ENCODE results near the gene SIDT1. TPM values are rescaled to one million over a fixed set of nuclear protein-coding genes. Genes with fewer than 3 reads are reported as not detected.

Gene SIDT1
- total and polyA plus RNA-seq, 3 donors from 2014 or later, result 5.0 to 8.6 (median 5.9) TPM

DNA sequence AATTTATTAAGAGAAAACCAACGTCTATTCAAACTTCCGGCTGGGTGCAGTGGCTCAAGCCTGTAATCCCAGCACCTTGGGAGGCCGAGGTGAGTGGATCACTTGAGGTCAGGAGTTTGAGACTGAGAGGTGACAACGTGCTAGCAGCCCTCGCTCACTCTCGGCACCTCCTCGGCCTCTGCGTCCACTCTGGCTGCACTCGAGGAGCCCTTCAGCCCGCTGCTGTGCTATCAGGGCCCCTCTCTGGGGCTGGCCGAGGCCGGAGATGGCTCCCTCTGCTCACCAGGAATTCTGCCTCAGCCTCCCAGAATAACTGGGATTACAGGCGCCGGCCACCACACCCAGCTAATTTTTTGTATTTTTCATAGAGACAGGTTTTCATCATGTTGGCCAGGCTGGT, 105.4 kb downstream of the SIDT1 start:
- no peak for TF ChIP-seq POLR2A (IDR thresholded peaks at IDR 0.05)
- TF ChIP-seq, protein P1, sequence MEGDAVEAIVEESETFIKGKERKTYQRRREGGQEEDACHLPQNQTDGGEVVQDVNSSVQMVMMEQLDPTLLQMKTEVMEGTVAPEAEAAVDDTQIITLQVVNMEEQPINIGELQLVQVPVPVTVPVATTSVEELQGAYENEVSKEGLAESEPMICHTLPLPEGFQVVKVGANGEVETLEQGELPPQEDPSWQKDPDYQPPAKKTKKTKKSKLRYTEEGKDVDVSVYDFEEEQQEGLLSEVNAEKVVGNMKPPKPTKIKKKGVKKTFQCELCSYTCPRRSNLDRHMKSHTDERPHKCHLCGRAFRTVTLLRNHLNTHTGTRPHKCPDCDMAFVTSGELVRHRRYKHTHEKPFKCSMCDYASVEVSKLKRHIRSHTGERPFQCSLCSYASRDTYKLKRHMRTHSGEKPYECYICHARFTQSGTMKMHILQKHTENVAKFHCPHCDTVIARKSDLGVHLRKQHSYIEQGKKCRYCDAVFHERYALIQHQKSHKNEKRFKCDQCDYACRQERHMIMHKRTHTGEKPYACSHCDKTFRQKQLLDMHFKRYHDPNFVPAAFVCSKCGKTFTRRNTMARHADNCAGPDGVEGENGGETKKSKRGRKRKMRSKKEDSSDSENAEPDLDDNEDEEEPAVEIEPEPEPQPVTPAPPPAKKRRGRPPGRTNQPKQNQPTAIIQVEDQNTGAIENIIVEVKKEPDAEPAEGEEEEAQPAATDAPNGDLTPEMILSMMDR (IDR thresholded peaks at IDR 0.05), result no peak
- no peak for DNase-seq
- 70 to 73% methylated on average over 14 of the region's 14 CpGs for WGBS, 2 donors

DNA sequence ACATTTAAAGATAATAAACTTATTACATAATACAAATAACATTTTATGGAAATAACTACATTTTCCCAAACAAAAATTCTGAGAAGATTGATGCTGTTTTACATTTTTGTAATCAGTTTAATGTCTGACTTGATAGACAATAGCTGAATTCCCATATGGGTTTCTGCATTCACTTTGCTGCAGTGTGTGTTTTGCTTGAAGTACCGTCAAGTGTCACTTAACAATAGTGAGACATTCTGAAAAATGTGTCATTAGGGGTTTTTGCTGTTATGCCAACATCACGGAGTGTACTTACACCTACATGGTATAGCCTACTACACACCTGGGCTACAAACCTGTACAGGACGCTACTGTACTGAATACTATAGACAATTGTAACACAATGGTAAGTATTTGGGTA, 106.6 kb downstream of the SIDT1 start:
- whole genome bisulfite sequencing, 2 donors, result 94 to 97% methylated on average over 3 of the region's 3 CpGs
- no peaks in the 10 kb centered on the region for H3K9me3 ChIP-seq
- no peak for DNase-seq
- H3K27me3 ChIP-seq, result no peaks in the 10 kb centered on the region
- TF ChIP-seq, protein P1 (IDR thresholded peaks at IDR 0.05), result no peak
- TF ChIP-seq POLR2A (IDR thresholded peaks at IDR 0.05), result no peak
- no peak overlapping the region for H3K4me3 ChIP-seq
- no peak overlapping the region for H3K27ac ChIP-seq
- no peaks in the 10 kb centered on the region for H3K36me3 ChIP-seq (ENCODE audit: low read depth, missing control alignments)
- no peaks in the 10 kb centered on the region for H3K4me1 ChIP-seq
- intact Hi-C loops (cut with DNase I; ENCODE audit: low total_unique reads), result no loop called here

More for the DNA sequence above, 105.4 kb downstream of the SIDT1 start:
- no peaks in the 10 kb centered on the region for H3K9me3 ChIP-seq
- no peaks in the 10 kb centered on the region for H3K36me3 ChIP-seq (ENCODE audit: low read depth, missing control alignments)
- H3K4me3 ChIP-seq, result no peak overlapping the region
- no peaks in the 10 kb centered on the region for H3K27me3 ChIP-seq
- H3K27ac ChIP-seq, result no peak overlapping the region
- intact Hi-C loops (cut with DNase I; ENCODE audit: low total_unique reads), result no loop called here
- H3K4me1 ChIP-seq, result no peaks in the 10 kb centered on the region

DNA sequence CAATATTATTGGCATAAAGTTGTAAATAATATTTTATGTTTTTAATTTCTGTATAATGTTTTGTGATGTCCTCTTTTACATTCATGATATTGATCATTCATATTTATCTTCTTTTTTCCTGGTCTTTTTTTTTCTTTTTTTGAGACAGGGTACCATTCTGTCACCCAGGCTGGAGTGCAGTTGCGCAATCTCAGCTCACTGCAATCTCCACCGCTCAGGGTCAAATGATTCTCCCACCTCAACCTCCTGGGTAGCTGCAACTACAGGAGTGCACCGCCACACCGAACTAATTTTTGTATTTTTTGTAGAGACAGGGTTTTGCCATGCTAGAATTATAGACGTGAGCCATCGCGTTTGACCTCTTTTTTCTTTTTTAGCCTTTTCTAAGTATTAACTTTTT, 111.2 kb downstream of the SIDT1 start:
- intact Hi-C loops (cut with DNase I; ENCODE audit: low total_unique reads), result no loop called here

DNA sequence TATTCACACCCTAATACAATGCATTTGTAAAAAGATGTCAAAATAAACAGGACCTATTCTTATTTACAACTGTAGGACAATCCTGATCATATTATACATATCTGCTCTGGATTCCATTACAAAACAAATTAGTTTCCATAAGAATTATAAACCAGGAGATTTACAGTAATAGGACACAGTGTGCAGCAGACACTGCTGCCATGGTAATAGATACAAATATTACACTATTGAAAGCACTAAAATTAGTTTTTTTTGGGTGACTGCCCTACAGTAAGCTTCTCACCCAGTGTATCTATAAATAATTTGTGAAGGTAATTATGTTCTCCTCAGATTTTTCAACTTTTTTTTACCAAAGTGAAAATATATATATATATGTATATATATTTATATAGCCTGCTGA, 116.2 kb downstream of the SIDT1 start:
- no peaks in the 10 kb centered on the region for H3K27me3 ChIP-seq
- no peak for DNase-seq
- TF ChIP-seq, protein P1 (IDR thresholded peaks at IDR 0.05), result no peak

More for the DNA sequence above, 111.2 kb downstream of the SIDT1 start:
- Histone ChIP-seq H3K4me3 (no peak overlapping the region), H3K27me3 (no peaks in the 10 kb centered on the region), H3K4me1 (no peaks in the 10 kb centered on the region), H3K9me3 (no peaks in the 10 kb centered on the region), H3K27ac (no peak overlapping the region), H3K36me3 (ENCODE audit: low read depth, missing control alignments) (no peaks in the 10 kb centered on the region)
- no peak for DNase-seq
- TF ChIP-seq, protein P1 (IDR thresholded peaks at IDR 0.05), result no peak
- TF ChIP-seq POLR2A (IDR thresholded peaks at IDR 0.05), result no peak
- 96 to 97% methylated on average over 7 of the region's 7 CpGs for WGBS, 2 donors

DNA sequence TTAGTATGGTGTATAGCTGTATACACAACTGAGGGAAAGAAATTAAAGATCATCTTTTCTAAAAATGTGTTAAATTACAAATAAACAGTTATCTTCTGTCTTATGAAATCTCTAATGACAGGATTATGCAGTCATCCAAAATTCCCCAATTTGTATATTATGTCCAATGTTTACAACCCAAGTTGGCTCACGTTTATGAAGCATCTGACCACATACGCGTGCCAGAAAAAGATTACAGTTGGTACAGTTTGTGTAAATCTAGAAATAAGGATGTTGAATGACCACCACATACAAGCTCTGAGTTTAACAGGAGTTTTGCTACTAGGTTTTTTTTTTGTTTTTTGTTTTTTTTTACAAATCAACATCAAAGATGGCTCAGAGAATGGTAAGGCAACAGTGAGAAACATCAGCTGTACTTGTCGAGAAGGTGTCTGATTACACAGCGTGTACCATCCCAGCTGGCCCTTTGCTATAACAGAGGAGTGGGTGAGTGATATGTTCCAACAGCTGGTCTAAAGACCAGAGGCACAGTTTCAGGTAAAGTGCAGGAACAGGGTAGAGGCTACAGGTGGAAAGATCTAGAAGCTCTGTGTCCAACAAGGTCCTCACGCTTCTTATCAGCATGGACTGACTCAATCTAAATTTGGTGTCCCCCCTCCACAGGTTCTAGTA, 117.0 kb downstream of the SIDT1 start:
- intact Hi-C loops (cut with DNase I; ENCODE audit: low total_unique reads), result no loop called here
- 75 to 81% methylated on average over 6 of the region's 6 CpGs for WGBS, 2 donors
- TF ChIP-seq, protein P1 (IDR thresholded peaks at IDR 0.05), result no peak
- TF ChIP-seq POLR2A (IDR thresholded peaks at IDR 0.05), result no peak
- Histone ChIP-seq H3K9me3 (no peaks in the 10 kb centered on the region), H3K36me3 (ENCODE audit: low read depth, missing control alignments) (no peaks in the 10 kb centered on the region), H3K27ac (no peak overlapping the region), H3K27me3 (no peaks in the 10 kb centered on the region), H3K4me3 (no peak overlapping the region), H3K4me1 (no peaks in the 10 kb centered on the region)
- DNase-seq, result no peak

More for the DNA sequence above, 116.2 kb downstream of the SIDT1 start:
- Histone ChIP-seq H3K27ac (no peak overlapping the region), H3K36me3 (ENCODE audit: low read depth, missing control alignments) (no peaks in the 10 kb centered on the region), H3K4me1 (no peaks in the 10 kb centered on the region), H3K9me3 (no peaks in the 10 kb centered on the region), H3K4me3 (no peak overlapping the region)
- intact Hi-C loops (cut with DNase I; ENCODE audit: low total_unique reads), result no loop called here
